HL-60/S4 treated with retinoic acid at 250 ng/mL for 4 days and 3 days (cell line): ENCODE measurements around the gene DDX56.
"Not testable (repeated sequence)": the region's sequence is repeated elsewhere in the genome, so short reads cannot be mapped to it uniquely, and the experiment has no call there.

ENCODE experiments used
- in situ Hi-C: fragments of 300-500 bp; cut with MboI; formaldehyde crosslinking; loops from 2 replicates; pipeline ENCODE4 v1.7.0; 2022; ENCODE audit warnings: low sequenced_read_pairs

DDX56 gene

GRCh38 chr7:44564606-44565005 is 9.1 kb downstream of the DDX56 start:
- in situ Hi-C loops: no loop called here

DNA sequence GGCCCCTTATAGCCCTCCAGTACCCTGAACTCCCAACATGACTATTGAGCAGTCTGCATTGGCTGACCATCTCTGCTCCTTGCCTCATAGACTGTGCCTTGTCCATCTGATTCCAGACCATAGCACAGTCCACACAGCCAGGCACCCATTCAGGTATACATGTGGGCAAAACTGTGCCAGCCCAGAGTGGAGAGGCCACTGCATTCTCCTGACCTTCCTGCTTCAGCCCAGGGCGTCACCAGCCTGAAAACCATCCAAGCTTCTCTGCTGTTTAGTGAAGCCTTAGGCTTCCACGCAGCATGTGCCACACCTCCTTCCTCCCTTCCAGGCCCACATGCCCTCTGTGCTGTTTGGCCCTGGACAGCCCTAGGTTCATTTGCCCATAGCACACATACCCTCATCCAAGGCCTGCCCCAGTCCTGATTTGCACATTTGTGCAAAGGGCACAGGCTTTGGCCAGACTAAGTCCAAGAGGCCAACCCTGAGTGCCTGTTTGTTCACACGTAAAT is 10.5 kb downstream of the DDX56 start:
- in situ Hi-C loops: no loop called here

- in situ Hi-C loops: not testable (repeated sequence)
Measured at GRCh38 chr7:44562622-44562962, 11.1 kb downstream of the DDX56 start.

GRCh38 chr7:44561962-44562621 is 11.6 kb downstream of the DDX56 start:
- in situ Hi-C loops: no loop called here

- in situ Hi-C loops: no loop called here
Measured at GRCh38 chr7:44561481-44561880, 12.2 kb downstream of the DDX56 start.

- in situ Hi-C loops: no loop called here
Measured at GRCh38 chr7:44559485-44559884, 14.2 kb downstream of the DDX56 start.

DNA sequence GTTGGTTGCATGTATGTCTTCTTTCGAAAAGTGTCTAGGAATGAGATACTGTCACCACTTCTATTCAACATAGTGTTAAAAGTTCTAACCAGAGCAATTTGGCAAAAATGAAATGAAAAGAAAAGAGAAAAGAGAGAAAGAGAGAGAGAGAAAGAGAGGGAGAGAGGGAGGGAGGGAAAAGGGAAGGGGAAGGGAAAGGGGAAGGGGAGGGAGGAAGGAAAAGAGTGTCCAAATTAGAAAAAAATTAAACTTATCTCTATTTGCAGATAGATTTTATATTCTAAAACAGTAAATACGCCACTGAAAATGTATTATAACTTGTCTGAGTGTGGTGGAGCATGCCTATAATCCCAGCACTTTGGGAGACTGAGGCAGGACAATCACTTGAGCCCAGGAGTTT is 16.2 kb downstream of the DDX56 start:
- in situ Hi-C loops: no loop called here

- in situ Hi-C loops: no loop called here
Measured at GRCh38 chr7:44555350-44555749, 18.4 kb downstream of the DDX56 start.

DNA sequence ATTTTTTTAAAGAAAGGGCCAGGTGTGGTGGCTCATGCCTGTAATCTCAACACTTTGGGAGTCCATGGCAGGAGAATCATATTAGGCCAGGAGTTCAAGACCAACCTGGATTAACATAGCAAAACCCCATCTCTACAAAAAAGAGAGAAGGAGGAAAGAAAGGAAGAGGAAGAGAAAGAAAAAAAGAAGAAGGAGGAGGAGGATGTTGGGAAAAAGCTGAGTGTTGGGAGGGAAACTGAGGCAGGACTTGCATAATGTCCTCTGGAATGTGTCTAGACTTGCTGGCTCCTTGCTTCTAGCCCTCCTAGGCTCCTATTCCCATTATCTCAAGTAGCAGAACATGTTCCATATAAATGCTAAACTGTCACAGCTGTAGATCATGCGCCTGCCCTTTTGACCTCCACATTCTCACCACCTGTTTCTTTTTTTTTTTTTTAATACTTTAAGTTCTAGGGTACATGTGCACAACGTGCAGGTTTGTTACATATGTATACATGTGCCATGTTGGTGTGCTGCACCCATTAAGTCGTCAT is 21.2 kb downstream of the DDX56 start:
- in situ Hi-C loops: not testable (repeated sequence)

DNA sequence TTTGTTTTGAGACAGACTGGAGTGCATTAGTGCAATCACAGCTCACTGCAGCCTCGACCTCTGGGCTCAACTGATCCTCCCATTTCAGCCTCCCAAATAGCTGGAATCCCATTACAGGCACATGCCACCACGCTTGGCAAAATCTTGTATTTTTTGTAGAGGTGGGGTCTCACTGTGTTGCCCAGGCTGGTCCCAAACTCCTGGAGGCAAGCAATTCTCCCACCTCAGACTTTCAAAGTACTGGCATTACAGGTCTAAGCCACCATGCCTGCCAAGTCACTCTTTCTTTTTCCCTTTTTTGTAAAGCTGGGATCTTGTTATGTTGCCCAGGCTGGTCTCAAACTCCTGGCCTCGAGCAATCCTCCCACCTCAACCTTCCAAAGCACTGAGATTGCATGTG is 24.3 kb downstream of the DDX56 start:
- in situ Hi-C loops: no loop called here

GRCh38 chr7:44548893-44549292 is 24.8 kb downstream of the DDX56 start:
- in situ Hi-C loops: no loop called here

GRCh38 chr7:44547536-44548231 is 26.0 kb downstream of the DDX56 start:
- in situ Hi-C loops: no loop called here

- in situ Hi-C loops: no loop called here
Measured at GRCh38 chr7:44541876-44542610, 31.7 kb downstream of the DDX56 start.

DNA sequence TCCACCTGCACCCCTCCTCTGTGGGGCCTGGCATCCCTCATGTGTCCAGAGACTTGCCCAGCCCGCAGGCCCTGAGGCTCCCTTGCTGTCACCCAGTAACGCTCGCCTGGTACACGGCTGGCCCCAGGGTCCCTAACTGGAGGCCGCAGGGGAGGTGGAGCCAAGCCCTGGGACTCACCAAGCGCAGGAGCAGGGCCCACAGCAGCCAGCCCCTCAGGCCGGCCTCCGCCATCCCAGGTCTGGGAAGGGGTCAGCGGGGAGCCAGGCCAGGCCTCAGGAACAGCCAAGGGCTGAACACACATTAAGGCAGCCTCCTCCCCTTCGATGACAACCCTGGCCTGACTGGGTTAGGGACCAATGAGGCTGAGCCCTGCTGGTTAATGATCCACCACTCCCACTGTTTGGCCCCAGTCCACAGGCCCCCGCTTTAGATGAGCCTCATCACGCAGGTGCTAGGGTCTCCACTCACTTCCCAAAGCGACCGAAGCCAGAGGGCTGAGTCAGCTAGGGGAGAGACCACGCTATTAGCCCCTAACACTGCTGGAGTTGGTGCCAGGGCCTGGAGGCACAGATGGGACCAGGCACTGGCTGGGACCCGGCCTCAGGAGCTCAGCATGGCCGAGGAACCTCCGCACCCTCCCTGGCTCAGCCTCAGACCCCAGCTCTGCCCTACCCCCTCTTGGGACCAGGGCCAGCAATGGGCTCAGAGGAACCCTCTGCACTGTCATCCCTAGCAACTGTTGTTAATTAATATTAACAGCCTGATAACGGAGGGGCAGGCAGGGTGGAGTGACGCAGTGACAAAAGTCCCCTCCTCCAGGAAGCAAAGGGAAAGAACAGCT is 32.5 kb downstream of the DDX56 start, which contains the start of gene NPC1L1:
TSS of gene NPC1L1 (minus strand) at position 303 of the 842 bp plus-strand sequence. CDS start at position 232, 71 bp downstream.
- in situ Hi-C loops: no loop called here

DNA sequence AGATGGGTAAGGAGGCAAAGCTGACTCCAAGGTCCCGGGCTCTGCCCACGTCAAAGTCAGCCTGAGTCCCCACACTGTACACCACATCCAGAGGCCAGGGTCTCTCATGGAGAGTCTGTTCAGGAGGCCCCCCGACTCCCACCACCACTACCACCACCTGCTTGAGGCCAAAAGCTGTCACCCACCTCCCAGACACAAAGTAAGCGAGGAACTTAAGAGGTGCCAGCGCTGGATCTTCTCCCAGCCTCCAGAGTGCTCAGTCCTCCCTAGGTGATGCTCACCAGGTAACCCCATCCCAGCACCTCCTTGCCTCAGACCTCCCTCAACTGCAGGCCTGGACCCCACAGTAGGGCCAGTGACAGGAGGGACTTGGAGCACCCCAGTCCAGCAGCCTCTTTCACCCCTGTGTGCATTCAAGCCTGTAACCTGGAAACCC is 33.1 kb downstream of the DDX56 start:
- in situ Hi-C loops: no loop called here

- in situ Hi-C loops: no loop called here
Measured at GRCh38 chr7:44539669-44540506, 33.8 kb downstream of the DDX56 start.

GRCh38 chr7:44538798-44539668 is 34.7 kb downstream of the DDX56 start:
- in situ Hi-C loops: no loop called here

DNA sequence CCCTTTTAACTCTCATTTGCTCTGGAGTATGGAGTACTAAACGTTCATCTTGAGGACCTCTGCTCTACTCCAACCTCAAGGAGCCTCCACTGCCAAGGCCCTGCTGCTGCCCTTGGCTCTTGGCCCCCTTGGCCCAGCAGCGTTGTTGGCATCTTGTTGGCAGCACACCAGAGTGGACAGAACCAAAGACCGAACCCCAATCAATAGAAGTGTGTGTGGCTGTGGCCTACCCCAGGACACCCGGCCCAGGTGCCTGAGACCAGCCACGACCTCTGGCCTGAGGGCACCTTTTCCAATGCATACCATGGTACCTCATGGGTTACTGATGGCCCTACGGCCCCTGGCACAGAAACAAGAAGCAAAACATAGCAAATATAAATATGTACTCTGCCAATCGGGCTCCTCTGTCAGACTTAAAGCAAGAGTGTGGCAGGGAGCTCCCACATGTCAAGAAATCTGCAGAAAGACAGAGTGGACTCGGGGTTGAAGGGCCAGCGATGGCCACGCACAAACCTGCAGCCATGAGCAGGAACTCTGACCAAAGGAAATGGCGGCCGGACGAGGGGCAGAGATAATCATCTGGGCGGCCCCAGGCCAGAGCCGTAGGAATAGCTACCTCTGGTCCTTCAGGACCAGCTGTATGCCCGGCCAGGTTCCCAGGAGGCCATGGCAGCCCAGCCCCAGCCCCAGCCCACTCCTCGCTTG is 35.5 kb downstream of the DDX56 start:
- in situ Hi-C loops: no loop called here
